Panc1 (cell line): Measurements from ENCODE around the gene STOM. TPM values are rescaled to one million over a fixed set of nuclear protein-coding genes. Genes with fewer than 3 reads are reported as not detected.

Source experiments
- ATAC-seq: fragments of 200-7000 bp; cut with Tn5 transposase; 2 replicates; pipeline ENCODE4 v1.9.1; 2020; ENCODE audit warnings: mild to moderate bottlenecking, moderate library complexity
- BruUV-seq: library from RNA; stranded (reverse); fragments of 400-500 nt; replicated peaks from 2 replicates; lab custom pipeline; 2021; lab: Mats Ljungman, UMichigan
- CTCF ChIA-PET: fragments of 300-600 bp; sonication (Branson Sonifier 250); formaldehyde crosslinking; loops from one replicate; lab custom pipeline; 2022; ENCODE audit warnings: antibody characterized with exemption; lab: Charles Lee
- POLR2A ChIA-PET: fragments of 300-600 bp; sonication (Branson Sonifier 250); formaldehyde crosslinking; loops from one replicate; lab custom pipeline; 2022; ENCODE audit warnings: antibody characterized with exemption; lab: Charles Lee
- DNase-seq: peaks from one replicate; pipeline ENCODE4 v3.0.0-alpha.2; 2010; ENCODE audit warnings: low read depth, low spot score
- H3K27ac ChIP-seq: 2 replicates; pipeline ENCODE4 v1.5.1; 2011; ENCODE audit warnings: mild to moderate bottlenecking, low read length, inconsistent platforms
- H3K27me3 ChIP-seq: fragments of 200-500 bp; sonication (Bioruptor generic); 2 replicates; pipeline ENCODE4 v1.6.0; 2014; ENCODE audit warnings: low read length, inconsistent platforms; ENCODE audit not compliant: control insufficient read depth, insufficient read depth
- H3K36me3 ChIP-seq: fragments of 200-500 bp; sonication (Bioruptor generic); 2 replicates; pipeline ENCODE4 v1.5.1; 2014; ENCODE audit warnings: inconsistent platforms, mild to moderate bottlenecking, low read length, moderate library complexity; ENCODE audit not compliant: control insufficient read depth, insufficient read depth
- H3K4me1 ChIP-seq: 2 replicates; pipeline ENCODE4 v1.5.1; 2011; ENCODE audit warnings: inconsistent platforms, mild to moderate bottlenecking, low read length, moderate library complexity; ENCODE audit not compliant: control insufficient read depth, insufficient read depth
- H3K4me3 ChIP-seq, 2 experiments: 2 replicates each; pipeline ENCODE4 v1.5.1; 2011 to 2012; ENCODE audit warnings: low read depth in 2 of 2, low read length in 2 of 2, mild to moderate bottlenecking in 2 of 2, inconsistent platforms in 1 of 2, moderate library complexity in 1 of 2
- H3K9me3 ChIP-seq: fragments of 200-500 bp; sonication (Bioruptor generic); 2 replicates; pipeline ENCODE4 v1.5.1; 2014; ENCODE audit warnings: low read depth, mild to moderate bottlenecking, inconsistent platforms, low read length, moderate library complexity; ENCODE audit not compliant: control insufficient read depth, insufficient read depth
- POLR2AphosphoS5 ChIP-seq: IDR thresholded peaks from 2 replicates; pipeline ENCODE4 v1.6.1; 2012; ENCODE audit warnings: mild to moderate bottlenecking, low read depth, low read length, moderate library complexity
- SIN3A ChIP-seq: IDR thresholded peaks from 2 replicates; pipeline ENCODE4 v1.6.1; 2012; ENCODE audit warnings: low read depth, mild to moderate bottlenecking, low read length, moderate library complexity, borderline replicate concordance; ENCODE audit not compliant: insufficient read depth
- TCF7L2 ChIP-seq: IDR thresholded peaks from 2 replicates; pipeline ENCODE4 v1.6.1; 2011; ENCODE audit warnings: mild to moderate bottlenecking, low read depth, low read length, inconsistent platforms
- in situ Hi-C: cut with HindIII; loops from 2 replicates; pipeline ENCODE4 v1.10.0; 2016; ENCODE audit warnings: low sequenced_read_pairs, low pct_unique_long_range_greater_than_20kb
- intact Hi-C: fragments of 100-400 bp; cut with micrococcal nuclease; formaldehyde crosslinking; loops from one replicate; pipeline ENCODE4 v1.10.0; 2022; ENCODE audit not compliant: unreplicated experiment
- total RNA-seq: library from RNA; stranded (reverse); gene quantifications from one replicate; pipeline ENCODE4 v1.2.1, GENCODE V29; 2021; ENCODE audit not compliant: unreplicated experiment
- TF ChIP-seq, protein P1 (sequence below), 2 experiments: IDR thresholded peaks; 2 replicates each; pipeline ENCODE4 v1.6.1; 2011 to 2012; ENCODE audit warnings: low read depth in 2 of 2, control low read depth in 1 of 2, low read length in 1 of 2, mild to moderate bottlenecking in 1 of 2, moderate library complexity in 1 of 2; ENCODE audit not compliant: insufficient read depth in 1 of 2
- TF ChIP-seq, protein P2 (sequence below): fragments of 450-650 bp; IDR thresholded peaks from 2 replicates; pipeline ENCODE4 v1.5.1; 2017; ENCODE audit warnings: mild to moderate bottlenecking

The STOM gene
- total RNA-seq, 1 experiment from 2014 or later: 81.2 TPM

DNA sequence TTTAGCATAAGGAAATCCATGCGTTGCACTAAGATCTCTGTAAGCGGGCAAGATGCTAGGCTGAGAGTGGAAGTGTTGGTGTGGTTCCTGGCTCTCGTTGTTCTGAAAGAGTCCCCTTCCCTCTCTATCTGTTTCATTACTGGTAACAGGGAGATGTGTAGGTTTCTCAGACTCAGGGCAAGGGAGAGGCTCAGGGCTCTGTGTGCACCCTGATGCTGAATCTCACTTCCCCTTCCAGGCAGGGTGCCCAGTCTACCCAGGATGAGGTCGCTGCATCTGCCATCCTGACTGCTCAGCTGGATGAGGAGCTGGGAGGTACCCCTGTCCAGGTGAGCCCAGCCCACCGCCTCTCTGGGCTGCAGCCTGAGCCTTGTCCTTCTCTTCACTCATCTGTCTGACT is 45.7 kb downstream of the STOM start:
- H3K27me3 ChIP-seq: no peaks in the 10 kb centered on the region
- H3K9me3 ChIP-seq: no peaks in the 10 kb centered on the region
- BruUV-seq: no TSS peak
- H3K27ac ChIP-seq: no peak overlapping the region
- CTCF ChIA-PET: no interaction called here
- POLR2A ChIA-PET: no interaction called here
- peaks cover 6% of the 10 kb centered on the region; the same call in 1 of the 2 replicates for H3K4me1 ChIP-seq
- DNase-seq: no peak
- ATAC-seq: no peak
- TF ChIP-seq, protein P1, sequence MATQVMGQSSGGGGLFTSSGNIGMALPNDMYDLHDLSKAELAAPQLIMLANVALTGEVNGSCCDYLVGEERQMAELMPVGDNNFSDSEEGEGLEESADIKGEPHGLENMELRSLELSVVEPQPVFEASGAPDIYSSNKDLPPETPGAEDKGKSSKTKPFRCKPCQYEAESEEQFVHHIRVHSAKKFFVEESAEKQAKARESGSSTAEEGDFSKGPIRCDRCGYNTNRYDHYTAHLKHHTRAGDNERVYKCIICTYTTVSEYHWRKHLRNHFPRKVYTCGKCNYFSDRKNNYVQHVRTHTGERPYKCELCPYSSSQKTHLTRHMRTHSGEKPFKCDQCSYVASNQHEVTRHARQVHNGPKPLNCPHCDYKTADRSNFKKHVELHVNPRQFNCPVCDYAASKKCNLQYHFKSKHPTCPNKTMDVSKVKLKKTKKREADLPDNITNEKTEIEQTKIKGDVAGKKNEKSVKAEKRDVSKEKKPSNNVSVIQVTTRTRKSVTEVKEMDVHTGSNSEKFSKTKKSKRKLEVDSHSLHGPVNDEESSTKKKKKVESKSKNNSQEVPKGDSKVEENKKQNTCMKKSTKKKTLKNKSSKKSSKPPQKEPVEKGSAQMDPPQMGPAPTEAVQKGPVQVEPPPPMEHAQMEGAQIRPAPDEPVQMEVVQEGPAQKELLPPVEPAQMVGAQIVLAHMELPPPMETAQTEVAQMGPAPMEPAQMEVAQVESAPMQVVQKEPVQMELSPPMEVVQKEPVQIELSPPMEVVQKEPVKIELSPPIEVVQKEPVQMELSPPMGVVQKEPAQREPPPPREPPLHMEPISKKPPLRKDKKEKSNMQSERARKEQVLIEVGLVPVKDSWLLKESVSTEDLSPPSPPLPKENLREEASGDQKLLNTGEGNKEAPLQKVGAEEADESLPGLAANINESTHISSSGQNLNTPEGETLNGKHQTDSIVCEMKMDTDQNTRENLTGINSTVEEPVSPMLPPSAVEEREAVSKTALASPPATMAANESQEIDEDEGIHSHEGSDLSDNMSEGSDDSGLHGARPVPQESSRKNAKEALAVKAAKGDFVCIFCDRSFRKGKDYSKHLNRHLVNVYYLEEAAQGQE (IDR thresholded peaks at IDR 0.05; ENCODE audit: insufficient read depth in 1 of 2, low read depth in 2 of 2, low read length in 1 of 2): no peak
- TF ChIP-seq TCF7L2 (no peak), SIN3A (no peak), POLR2AphosphoS5 (no peak)
- TF ChIP-seq, protein P2, sequence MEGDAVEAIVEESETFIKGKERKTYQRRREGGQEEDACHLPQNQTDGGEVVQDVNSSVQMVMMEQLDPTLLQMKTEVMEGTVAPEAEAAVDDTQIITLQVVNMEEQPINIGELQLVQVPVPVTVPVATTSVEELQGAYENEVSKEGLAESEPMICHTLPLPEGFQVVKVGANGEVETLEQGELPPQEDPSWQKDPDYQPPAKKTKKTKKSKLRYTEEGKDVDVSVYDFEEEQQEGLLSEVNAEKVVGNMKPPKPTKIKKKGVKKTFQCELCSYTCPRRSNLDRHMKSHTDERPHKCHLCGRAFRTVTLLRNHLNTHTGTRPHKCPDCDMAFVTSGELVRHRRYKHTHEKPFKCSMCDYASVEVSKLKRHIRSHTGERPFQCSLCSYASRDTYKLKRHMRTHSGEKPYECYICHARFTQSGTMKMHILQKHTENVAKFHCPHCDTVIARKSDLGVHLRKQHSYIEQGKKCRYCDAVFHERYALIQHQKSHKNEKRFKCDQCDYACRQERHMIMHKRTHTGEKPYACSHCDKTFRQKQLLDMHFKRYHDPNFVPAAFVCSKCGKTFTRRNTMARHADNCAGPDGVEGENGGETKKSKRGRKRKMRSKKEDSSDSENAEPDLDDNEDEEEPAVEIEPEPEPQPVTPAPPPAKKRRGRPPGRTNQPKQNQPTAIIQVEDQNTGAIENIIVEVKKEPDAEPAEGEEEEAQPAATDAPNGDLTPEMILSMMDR: no peak
- no peak overlapping the region for H3K4me3 ChIP-seq
- intact Hi-C loops (no loop called here), in situ Hi-C loops (no loop called here)
- peaks cover 6% of the 10 kb centered on the region for H3K36me3 ChIP-seq

DNA sequence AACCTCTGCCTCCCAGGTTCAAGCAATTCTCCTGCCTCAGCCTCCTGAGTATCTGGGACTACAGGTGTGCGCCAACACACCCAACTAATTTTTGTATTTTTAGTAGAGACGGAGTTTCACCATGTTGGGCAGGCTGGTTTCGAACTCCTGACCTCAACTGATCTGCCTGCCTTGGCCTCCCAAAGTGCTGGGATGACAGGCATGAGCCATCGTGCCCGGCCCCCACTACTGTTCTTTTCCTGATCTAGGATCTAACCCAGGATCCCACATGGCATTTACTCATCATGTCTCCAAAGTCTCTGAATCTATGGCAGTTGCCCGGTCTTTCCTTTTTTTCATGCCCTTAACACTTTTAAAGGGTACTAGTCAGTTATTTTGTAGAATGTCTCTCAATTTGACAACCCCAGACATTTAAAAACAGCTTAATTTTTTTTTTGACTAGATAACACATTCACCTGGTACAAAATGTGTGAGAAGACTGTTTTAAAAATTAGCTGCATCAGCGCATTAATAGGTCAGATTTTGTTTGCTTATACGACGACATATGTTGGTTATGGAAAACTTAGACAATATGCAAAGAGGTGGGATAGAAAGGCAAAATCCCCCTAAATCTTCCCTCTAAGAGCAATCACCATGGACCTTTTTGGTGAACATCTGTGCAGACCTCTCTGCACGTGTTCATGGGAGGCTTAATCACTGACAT is 46.5 kb downstream of the STOM start:
- ChIA-PET CTCF (no interaction called here), POLR2A (no interaction called here)
- Histone ChIP-seq H3K27me3 (no peaks in the 10 kb centered on the region), H3K9me3 (no peaks in the 10 kb centered on the region), H3K4me3 (no peak overlapping the region), H3K4me1 (peaks cover 6% of the 10 kb centered on the region; the same call in 1 of the 2 replicates), H3K27ac (no peak overlapping the region), H3K36me3 (peaks cover 5% of the 10 kb centered on the region; the same call in 1 of the 2 replicates)
- in situ Hi-C loops: no loop called here
- no TSS peak for BruUV-seq
- intact Hi-C loops: no loop called here
- TF ChIP-seq, protein P2: no peak
- TF ChIP-seq, protein P1 (IDR thresholded peaks at IDR 0.05; ENCODE audit: insufficient read depth in 1 of 2, low read depth in 2 of 2, low read length in 1 of 2): no peak
- TF ChIP-seq TCF7L2 (no peak), SIN3A (no peak), POLR2AphosphoS5 (no peak)
- ATAC-seq (no peak), DNase-seq (no peak)
